Measurements from ENCODE around the gene GNG4.

Gene GNG4

GRCh38 chr1:235507623-235508022 lies 142.0 kb downstream of the GNG4 start:
- no peak overlapping the region for H3K4me3 ChIP-seq (ENCODE audit: low read length)
- no peak for DNase-seq (ENCODE audit: low read depth, low spot score)

DNA sequence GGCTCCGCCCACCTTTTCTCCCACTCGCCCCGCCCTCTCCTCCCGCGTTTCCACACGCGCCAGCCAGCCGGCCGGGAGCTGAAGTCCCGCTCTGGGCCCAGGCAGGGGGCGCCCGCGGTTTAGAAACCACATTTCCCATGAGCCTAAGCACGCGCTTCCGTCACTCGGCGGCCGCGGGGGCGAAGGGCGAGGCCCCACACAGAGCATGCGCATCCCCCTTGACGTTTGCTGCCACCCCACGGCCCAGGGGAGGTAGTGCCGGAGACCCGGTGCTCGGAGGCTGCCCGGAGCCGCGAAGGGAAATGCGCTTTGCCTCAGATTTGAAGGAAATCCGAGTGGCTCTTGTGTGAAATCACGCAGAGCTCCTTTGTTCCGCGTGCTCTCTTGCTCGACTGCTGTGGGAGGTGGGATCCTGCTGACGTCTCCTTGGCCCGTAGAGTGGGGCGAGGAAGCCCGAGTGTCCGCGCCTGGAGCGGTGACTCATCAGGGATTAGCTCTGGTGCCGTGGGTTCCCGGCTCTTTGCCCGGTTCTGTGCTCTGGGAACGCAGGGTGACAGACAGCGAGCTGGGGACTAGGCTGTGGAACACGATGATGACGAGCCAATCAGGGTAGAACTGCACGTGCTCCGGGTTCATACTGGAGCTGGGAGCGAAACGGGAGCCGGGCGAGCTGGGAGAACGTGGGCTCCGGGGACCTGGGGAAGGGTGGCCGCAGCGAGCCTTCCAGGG lies 144.9 kb downstream of the GNG4 start:
- peak; percentile 98 for DNase-seq (ENCODE audit: low read depth, low spot score)

DNA sequence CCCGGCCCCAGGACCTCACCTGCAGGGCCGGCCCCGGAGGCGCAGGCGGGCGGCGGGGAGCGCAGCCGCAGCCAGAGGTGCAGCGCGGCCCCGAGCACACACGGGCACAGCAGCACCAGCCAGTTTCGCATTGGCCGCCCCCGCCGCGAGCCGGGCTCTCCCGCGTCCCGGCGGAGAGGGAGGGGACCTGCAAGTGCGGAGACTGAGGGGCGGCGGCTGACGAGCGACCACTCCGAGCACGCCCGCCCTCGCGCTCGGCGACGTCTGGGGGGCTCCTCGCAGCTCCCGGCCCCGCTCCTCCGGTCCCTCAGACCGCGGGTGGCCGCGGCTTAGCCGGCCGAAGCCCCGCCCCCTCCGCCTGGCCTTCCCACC lies 145.5 kb downstream of the GNG4 start, which contains the start of gene B3GALNT2:
Gene B3GALNT2 (minus strand): TSS at position 331 of the 372 bp plus-strand sequence. CDS start 200 bp downstream, at position 131.
- H3K4me3 ChIP-seq (ENCODE audit: low read length), result peak within 1 kb of the TSS; percentile 95
- no peak for DNase-seq (ENCODE audit: low read depth, low spot score)

More for the DNA sequence above, 144.9 kb downstream of the GNG4 start:
- peak overlapping the region; percentile 95 for H3K4me3 ChIP-seq (ENCODE audit: low read length)

DNA sequence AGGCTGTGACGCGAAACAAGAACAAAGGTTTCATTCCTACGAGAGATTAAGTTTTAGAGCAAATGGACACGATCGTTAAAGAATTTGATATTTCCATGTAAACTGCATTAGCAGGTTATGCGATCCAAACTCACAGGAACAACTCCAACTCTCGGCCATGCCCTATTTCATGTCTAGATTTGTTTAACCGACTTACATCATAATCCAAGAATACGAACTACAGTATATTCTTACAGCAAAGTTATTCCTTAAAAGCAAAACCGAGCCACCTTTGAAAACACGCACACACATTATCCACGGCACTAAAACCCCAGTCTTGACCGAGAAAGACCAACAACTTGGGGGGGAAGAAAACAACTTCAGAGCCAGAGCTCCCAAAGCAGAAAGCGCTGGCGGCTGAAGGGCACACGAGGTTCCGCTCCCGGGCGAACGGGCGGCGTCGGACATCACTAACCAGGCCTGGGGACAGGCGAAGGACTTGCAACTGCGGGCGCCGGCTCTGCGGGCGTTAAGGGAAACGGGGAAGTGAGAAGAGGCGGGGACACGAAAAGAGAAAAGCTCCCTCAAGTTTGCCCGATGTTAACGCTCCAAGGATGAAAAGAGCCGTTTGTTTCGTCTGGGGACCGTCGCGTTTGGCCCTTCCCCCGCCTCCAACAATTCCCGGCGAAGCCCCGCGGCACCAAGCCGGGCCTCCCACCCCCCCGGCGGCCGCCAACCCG lies 146.0 kb downstream of the GNG4 start:
- no peak for DNase-seq (ENCODE audit: low read depth, low spot score)
- H3K4me3 ChIP-seq (ENCODE audit: low read length), result peak overlapping the region; percentile 95

- DNase-seq (ENCODE audit: low read depth, low spot score), result no peak
- peak overlapping the region; percentile 95 for H3K4me3 ChIP-seq (ENCODE audit: low read length)
Observed at GRCh38 chr1:235502601-235503402, 146.8 kb downstream of the GNG4 start.

DNA sequence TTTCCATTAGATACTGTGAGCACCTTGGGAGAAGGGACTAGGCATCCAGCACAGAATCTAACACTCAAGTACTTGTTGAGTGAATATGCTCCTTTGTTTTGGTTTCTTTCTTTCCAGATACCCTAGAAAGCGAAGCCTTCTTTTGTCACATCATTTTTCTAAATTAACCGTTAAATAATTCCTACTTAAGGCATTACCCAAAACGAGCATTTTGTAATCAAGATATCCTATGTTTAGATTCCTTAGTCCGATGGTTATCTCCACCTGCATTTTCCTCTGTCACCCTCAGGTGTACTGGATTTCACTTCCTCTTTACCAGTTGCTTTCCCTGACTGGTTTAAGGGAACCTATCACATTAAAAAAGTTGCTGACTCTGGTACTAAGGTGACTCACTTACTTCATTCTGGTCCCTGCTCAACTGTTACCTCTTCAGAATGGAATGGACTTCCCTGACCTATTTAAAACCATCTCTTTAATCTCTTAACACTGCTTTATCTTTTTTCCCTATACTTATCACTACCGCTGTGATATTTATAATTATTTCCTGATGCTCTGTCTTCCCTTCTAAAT lies 148.5 kb downstream of the GNG4 start:
- H3K4me3 ChIP-seq (ENCODE audit: low read length), result no peak overlapping the region
- DNase-seq (ENCODE audit: low read depth, low spot score), result no peak

All from Jurkat, Clone E6-1 (cell line).